H1 (cell line): ENCODE data around the gene YLPM1. TPM values are rescaled to one million over a fixed set of nuclear protein-coding genes. Genes with fewer than 3 reads are reported as not detected.

Source experiments
- ATF2 ChIP-seq: IDR thresholded peaks from 2 replicates; pipeline ENCODE4 v1.6.1; 2012; ENCODE audit warnings: low read length, inconsistent platforms
- GABPA ChIP-seq: IDR thresholded peaks from 2 replicates; pipeline ENCODE4 v1.6.1; 2011; ENCODE audit warnings: mild to moderate bottlenecking, low read length, moderate library complexity, borderline replicate concordance; ENCODE audit not compliant: insufficient read depth
- GTF2F1 ChIP-seq: IDR thresholded peaks from 2 replicates; pipeline ENCODE4 v1.6.1; 2012; ENCODE audit warnings: low read depth, low read length, improper control_type of control experiment, borderline replicate concordance
- NRF1 ChIP-seq: IDR thresholded peaks from 2 replicates; pipeline ENCODE4 v1.6.1; 2011; ENCODE audit warnings: mild to moderate bottlenecking, low read depth, low read length, improper control_type of control experiment
- SP2 ChIP-seq: IDR thresholded peaks from 2 replicates; pipeline ENCODE4 v1.6.1; 2012; ENCODE audit warnings: mild to moderate bottlenecking, low read length, inconsistent platforms
- YY1 ChIP-seq: IDR thresholded peaks from 2 replicates; pipeline ENCODE4 v1.6.1; 2011; ENCODE audit warnings: low read depth, mild to moderate bottlenecking, low read length
- polyA plus RNA-seq, 7 experiments: library from polyadenylated mRNA; depleted of rRNA in 3 of 7; stranded (reverse) in 5 of 7; unstranded in 2 of 7; fragments of >200 nt in 5 of 7; fragments of 200-250 nt in 2 of 7; gene quantifications; 1 replicate in 5 of 7; 2 replicates in 1 of 7; 4 replicates in 1 of 7; pipeline versions ENCODE4 v1.2.1 to v1.2.3, GENCODE V29; 2011 to 2013; ENCODE audit warnings: missing spikeins in 2 of 7, mixed read lengths in 2 of 7
- total RNA-seq: library from RNA; stranded (reverse); fragmentation: NEBNext Ultra II Directional; extraction: Animal tissue kit (Norgen Biotek cat#: 25700); gene quantifications from 2 replicates; pipeline ENCODE4 v1.2.1, GENCODE V29; 2021

YLPM1 gene
- total and polyA plus RNA-seq, 2 of the 8 experiments (the other 6 are each of a cell fraction or from before 2014, with no cell fraction given): 13.5 to 71.7 TPM

DNA sequence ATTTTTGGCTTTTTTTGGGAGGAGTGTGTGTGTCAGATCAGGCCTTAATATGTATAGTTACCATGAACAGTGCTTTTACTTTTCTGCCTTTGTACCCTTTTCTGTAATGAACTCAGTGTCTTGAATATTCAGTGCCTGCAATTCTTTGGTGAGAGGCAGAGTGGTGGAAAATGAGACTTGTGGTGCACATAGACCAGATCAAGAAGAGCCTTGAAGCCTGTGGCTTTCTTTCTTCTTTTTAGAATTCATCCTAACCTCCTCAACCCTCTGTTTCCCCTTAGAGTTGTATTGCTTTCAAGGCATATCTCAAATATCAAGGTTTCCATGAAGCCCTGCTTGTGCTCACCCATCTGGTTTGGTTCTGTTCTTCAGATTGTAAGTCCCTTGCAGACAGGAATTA lies 2.6 kb downstream of the YLPM1 start (continued):
- no peak for TF ChIP-seq SP2
- no peak for TF ChIP-seq ATF2
- no peak for TF ChIP-seq YY1
- TF ChIP-seq GABPA: no peak
- no peak for TF ChIP-seq GTF2F1
- no peak for TF ChIP-seq NRF1
